ENCODE results near the gene ABCB10.
"Not testable (repeated sequence)": the region's sequence is repeated elsewhere in the genome, so short reads cannot be mapped to it uniquely, and the experiment has no call there.

The ABCB10 gene

DNA sequence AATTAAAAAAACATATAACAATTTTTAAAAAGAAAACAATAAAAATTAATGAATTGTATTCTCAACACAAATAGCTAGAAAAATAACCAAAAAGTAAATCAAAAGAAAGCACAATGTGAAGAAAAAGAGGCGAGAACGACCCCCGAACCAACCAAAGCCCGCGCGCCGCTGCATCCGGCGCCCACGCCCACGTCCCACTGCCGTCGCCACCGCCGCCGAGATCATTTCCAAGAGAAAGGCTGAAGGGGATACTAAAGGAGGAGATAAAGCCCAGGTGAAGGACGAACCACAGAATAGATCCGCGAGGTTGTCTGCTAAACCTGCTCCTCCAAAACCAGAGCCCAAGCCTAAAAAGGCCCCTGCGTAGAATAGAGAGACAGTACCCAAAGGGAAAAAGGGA lies 11.8 kb upstream of the ABCB10 start:
- Histone ChIP-seq H3K36me3 (ENCODE audit: control insufficient read depth in 1 of 2, insufficient read depth in 2 of 2, low read length in 2 of 2) (no peaks in the 10 kb centered on the region), H3K27me3 (ENCODE audit: low read depth, low read length) (no peaks in the 10 kb centered on the region), H3K27ac (ENCODE audit: low read length) (no peak overlapping the region), H3K4me3 (ENCODE audit: low read depth in 1 of 2, low read length in 2 of 2) (no peak overlapping the region), H3K9me3 (ENCODE audit: control insufficient read depth in 1 of 2, low read length in 2 of 2) (no peaks in the 10 kb centered on the region), H3K4me1 (ENCODE audit: control insufficient read depth in 1 of 2, insufficient read depth in 2 of 2, low read length in 2 of 2) (no peaks in the 10 kb centered on the region)

DNA sequence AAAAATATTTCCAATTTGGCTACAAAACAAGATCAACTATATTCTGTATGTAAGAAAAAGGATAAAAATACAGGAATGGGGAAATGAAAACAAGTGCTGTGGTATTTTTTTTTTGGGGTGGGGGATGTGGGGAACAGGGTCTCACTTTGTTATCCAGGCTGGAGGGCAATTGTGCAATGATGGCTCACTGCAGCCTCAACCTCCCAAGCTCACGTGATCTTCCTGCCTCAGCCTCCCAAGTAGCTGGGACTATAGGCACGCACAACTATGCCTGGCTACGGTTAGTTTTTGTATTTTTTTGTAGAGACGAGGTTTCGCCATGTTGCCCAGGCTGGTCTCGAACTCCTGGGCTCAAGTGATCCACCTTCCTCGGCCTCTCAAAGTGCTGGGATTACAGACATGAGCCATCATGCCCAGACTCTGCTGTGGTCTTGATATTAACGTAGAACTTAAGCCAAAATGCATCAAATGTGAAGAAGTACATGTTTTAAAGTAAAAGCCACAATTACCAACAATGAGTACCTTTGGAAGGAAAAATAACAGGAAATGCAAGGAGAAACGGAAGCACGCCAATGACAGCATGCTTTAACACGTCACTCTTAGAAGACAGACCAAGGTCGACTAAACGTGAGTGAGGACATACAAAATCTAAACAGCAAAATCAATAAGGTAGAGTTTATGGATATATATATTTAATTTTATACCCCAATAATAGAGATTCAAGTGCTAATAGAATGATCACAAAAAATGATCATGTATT lies 8.8 kb upstream of the ABCB10 start:
- Histone ChIP-seq H3K27ac (ENCODE audit: low read length) (no peak overlapping the region), H3K4me1 (ENCODE audit: control insufficient read depth in 1 of 2, insufficient read depth in 2 of 2, low read length in 2 of 2) (no peaks in the 10 kb centered on the region), H3K9me3 (ENCODE audit: control insufficient read depth in 1 of 2, low read length in 2 of 2) (no peaks in the 10 kb centered on the region), H3K27me3 (ENCODE audit: low read depth, low read length) (no peaks in the 10 kb centered on the region), H3K4me3 (ENCODE audit: low read depth in 1 of 2, low read length in 2 of 2) (no peak overlapping the region), H3K36me3 (ENCODE audit: control insufficient read depth in 1 of 2, insufficient read depth in 2 of 2, low read length in 2 of 2) (no peaks in the 10 kb centered on the region)

DNA sequence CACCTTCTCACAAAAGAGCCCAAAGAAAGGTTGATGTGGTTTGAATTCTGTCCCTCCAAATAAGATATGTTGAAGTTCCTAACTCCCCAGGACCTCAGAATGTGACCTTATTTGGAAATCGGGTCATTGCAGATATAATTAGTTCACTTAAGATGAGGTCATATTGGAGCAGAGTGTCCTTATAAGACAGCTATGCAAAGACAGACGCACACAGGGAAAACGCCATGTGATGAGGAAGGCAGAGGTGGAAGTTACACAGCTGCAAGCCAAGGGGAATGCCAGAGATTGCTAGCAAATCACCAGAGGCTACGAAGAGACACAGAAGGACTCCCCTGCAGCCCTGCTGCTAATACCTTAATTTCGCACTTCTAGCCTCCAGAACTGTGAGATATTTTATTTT lies 5.2 kb upstream of the ABCB10 start:
- Histone ChIP-seq H3K36me3 (ENCODE audit: control insufficient read depth in 1 of 2, insufficient read depth in 2 of 2, low read length in 2 of 2) (no peaks in the 10 kb centered on the region), H3K27me3 (ENCODE audit: low read depth, low read length) (no peaks in the 10 kb centered on the region), H3K9me3 (ENCODE audit: control insufficient read depth in 1 of 2, low read length in 2 of 2) (no peaks in the 10 kb centered on the region), H3K4me1 (ENCODE audit: control insufficient read depth in 1 of 2, insufficient read depth in 2 of 2, low read length in 2 of 2) (peaks cover 0 to 4% of the 10 kb centered on the region in 2 donors), H3K27ac (ENCODE audit: low read length) (peak overlapping the region; percentile 93), H3K4me3 (ENCODE audit: low read depth in 1 of 2, low read length in 2 of 2) (peak overlapping the region in 1 of 2 donors; percentile 34)

DNA sequence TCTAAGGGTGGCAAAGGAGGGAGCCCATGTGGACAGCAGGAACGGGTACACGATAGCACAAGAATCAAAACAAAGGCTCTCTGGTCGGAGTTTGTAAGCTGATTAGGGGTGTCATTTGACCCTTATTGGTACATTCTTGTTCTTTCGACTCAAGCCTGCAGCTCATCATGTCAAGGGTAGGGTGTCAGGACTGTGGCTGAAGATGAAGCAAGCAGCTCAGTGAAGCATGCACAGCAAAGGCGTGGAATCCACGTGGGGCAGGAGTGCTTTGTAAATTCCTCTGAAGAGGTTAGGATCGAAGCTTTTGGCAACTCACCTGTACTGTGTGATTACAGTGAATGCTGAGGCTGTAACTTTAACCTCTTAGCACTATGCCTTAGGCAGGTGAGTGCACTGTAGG lies 4.7 kb upstream of the ABCB10 start:
- Histone ChIP-seq H3K4me1 (ENCODE audit: control insufficient read depth in 1 of 2, insufficient read depth in 2 of 2, low read length in 2 of 2) (peaks cover 0 to 4% of the 10 kb centered on the region in 2 donors), H3K9me3 (ENCODE audit: control insufficient read depth in 1 of 2, low read length in 2 of 2) (no peaks in the 10 kb centered on the region), H3K27me3 (ENCODE audit: low read depth, low read length) (no peaks in the 10 kb centered on the region), H3K4me3 (ENCODE audit: low read depth in 1 of 2, low read length in 2 of 2) (peak overlapping the region in 1 of 2 donors; percentile 34), H3K27ac (ENCODE audit: low read length) (peak overlapping the region; percentile 93), H3K36me3 (ENCODE audit: control insufficient read depth in 1 of 2, insufficient read depth in 2 of 2, low read length in 2 of 2) (no peaks in the 10 kb centered on the region)

DNA sequence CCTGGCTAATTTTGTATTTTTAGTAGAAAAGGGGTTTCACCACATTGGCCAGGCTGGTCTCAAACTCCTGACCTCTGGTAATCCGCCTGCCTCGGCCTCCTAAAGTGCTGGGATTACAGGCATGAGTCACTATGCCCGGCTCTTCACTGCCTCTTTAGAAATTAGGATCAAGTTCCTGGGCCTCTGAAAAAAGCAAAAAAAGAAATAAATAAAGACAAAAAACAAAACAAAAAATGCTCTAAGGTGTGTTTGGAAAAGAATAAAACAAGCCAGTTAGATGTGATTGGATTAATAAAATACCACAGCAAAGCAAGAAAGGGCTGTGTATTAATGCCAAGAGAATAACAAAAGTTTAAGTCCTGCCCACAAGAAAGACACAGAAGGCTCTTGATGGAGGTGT lies 4.2 kb upstream of the ABCB10 start:
- Histone ChIP-seq H3K9me3 (ENCODE audit: control insufficient read depth in 1 of 2, low read length in 2 of 2) (no peaks in the 10 kb centered on the region), H3K27me3 (ENCODE audit: low read depth, low read length) (no peaks in the 10 kb centered on the region), H3K4me3 (ENCODE audit: low read depth in 1 of 2, low read length in 2 of 2) (no peak overlapping the region), H3K36me3 (ENCODE audit: control insufficient read depth in 1 of 2, insufficient read depth in 2 of 2, low read length in 2 of 2) (no peaks in the 10 kb centered on the region), H3K27ac (ENCODE audit: low read length) (peak overlapping the region; percentile 93), H3K4me1 (ENCODE audit: control insufficient read depth in 1 of 2, insufficient read depth in 2 of 2, low read length in 2 of 2) (peaks cover 0 to 4% of the 10 kb centered on the region in 2 donors)

DNA sequence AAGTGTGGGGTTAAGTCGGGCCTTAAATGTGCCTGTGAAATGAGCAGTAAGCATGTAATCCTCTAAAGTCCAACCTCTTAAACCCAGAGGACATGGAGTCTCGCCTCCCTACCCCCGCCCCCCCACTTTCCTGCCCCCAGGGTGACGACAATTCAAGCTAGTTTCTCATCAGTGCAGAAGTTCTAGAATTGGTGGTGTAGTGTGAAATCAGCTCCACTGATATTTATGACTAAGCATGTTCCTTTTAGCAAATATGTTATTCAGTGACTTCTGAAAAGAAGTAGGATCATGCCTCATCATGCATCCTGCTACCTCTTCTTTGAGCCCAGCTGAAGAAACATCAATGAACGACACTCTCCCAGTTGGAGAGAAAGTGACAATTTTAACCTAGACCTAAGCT lies 2.6 kb upstream of the ABCB10 start:
- Histone ChIP-seq H3K4me1 (ENCODE audit: control insufficient read depth in 1 of 2, insufficient read depth in 2 of 2, low read length in 2 of 2) (peaks cover 6 to 19% of the 10 kb centered on the region in 2 donors), H3K27ac (ENCODE audit: low read length) (no peak overlapping the region), H3K27me3 (ENCODE audit: low read depth, low read length) (no peaks in the 10 kb centered on the region), H3K9me3 (ENCODE audit: control insufficient read depth in 1 of 2, low read length in 2 of 2) (no peaks in the 10 kb centered on the region), H3K36me3 (ENCODE audit: control insufficient read depth in 1 of 2, insufficient read depth in 2 of 2, low read length in 2 of 2) (no peaks in the 10 kb centered on the region), H3K4me3 (ENCODE audit: low read depth in 1 of 2, low read length in 2 of 2) (no peak overlapping the region)

DNA sequence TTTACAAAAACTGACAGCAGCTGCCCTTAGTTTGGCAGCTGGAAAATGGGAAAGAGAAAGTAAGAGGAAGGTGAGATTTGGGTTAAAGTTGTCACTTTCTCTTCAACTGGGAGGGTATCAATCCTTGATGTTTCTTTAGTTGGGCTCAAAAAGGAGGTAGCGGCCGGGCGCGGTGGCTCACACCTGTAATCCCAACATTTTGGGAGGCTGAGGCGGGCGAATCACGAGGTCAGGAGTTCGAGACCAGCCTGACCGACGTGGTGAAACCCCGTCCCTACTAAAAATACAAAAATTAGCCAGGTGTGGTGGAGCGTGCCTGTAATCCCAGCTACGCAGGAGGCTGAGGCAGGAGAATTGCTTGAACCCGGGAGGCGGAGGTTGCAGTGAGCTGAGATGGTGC lies 1.6 kb upstream of the ABCB10 start:
- H3K27me3 ChIP-seq (ENCODE audit: low read depth, low read length); H3K36me3 ChIP-seq (ENCODE audit: control insufficient read depth in 1 of 2, insufficient read depth in 2 of 2, low read length in 2 of 2); H3K9me3 ChIP-seq (ENCODE audit: control insufficient read depth in 1 of 2, low read length in 2 of 2); H3K27ac ChIP-seq (ENCODE audit: low read length); H3K4me3 ChIP-seq (ENCODE audit: low read depth in 1 of 2, low read length in 2 of 2): not testable (repeated sequence)
- H3K4me1 ChIP-seq (ENCODE audit: control insufficient read depth in 1 of 2, insufficient read depth in 2 of 2, low read length in 2 of 2), result peaks cover 6 to 26% of the 10 kb centered on the region in 2 donors

DNA sequence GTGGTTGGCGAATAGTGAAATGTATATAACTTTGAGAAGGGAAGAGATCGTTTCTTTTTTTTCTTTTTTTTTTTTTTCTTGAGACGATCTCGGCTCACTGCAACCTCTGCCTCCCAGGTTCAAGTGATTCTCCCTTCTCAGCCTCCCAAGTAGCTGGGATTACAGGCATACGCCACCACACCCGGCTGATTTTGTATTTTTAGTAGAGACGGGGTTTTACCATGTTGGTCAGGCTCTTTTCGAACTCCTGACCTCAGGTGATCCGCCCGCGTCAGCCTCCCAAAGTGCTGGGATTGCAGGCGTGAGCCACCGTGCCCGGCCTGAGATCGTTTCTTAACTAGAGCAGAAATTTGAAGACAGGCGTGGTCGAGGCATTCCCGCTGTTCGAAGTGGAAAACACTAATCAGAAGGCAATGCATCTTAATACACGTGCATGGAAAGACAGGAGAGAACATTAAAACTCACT lies 862 bp upstream of the ABCB10 start:
- peak overlapping the region; percentile 66 to 96 for H3K4me3 ChIP-seq (ENCODE audit: low read depth in 1 of 2, low read length in 2 of 2)
- H3K9me3 ChIP-seq (ENCODE audit: control insufficient read depth in 1 of 2, low read length in 2 of 2); H3K27me3 ChIP-seq (ENCODE audit: low read depth, low read length); H3K36me3 ChIP-seq (ENCODE audit: control insufficient read depth in 1 of 2, insufficient read depth in 2 of 2, low read length in 2 of 2): not testable (repeated sequence)
- H3K4me1 ChIP-seq (ENCODE audit: control insufficient read depth in 1 of 2, insufficient read depth in 2 of 2, low read length in 2 of 2), result peaks cover 6 to 33% of the 10 kb centered on the region in 2 donors
- peak overlapping the region; percentile 63 for H3K27ac ChIP-seq (ENCODE audit: low read length)

DNA sequence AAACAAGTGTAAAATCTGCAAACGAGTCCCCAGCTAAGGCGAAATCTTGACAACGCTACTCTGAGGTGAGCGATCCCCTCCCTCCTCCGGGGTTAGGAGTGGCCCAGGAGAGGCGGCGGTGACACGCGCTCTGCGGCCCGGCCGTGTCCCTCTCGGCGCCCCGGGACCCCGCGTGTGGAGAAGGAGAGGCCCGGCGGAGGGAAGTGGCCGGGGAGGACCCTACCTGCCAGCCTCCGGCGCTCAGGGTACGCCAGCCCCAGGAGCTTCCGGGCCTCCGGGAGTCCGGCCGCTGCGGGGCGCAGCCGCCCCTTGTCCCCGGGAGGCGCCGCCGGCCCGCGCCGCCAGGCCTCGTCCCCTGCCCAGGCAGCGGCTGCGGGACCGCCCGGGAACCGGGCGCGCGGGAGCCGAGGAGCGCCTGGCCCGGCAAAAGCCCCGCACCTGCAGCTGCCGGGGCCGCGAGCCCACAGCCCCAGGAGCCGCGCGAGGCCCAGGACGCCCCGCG lies 543 bp downstream of the ABCB10 start:
- H3K27me3 ChIP-seq (ENCODE audit: low read depth, low read length), result no peaks in the 10 kb centered on the region
- H3K27ac ChIP-seq (ENCODE audit: low read length), result peak overlapping the region; percentile 53
- H3K4me3 ChIP-seq (ENCODE audit: low read depth in 1 of 2, low read length in 2 of 2), result peak overlapping the region; percentile 74 to 96
- peaks cover 6 to 33% of the 10 kb centered on the region in 2 donors for H3K4me1 ChIP-seq (ENCODE audit: control insufficient read depth in 1 of 2, insufficient read depth in 2 of 2, low read length in 2 of 2)
- no peaks in the 10 kb centered on the region for H3K9me3 ChIP-seq (ENCODE audit: control insufficient read depth in 1 of 2, low read length in 2 of 2)
- H3K36me3 ChIP-seq (ENCODE audit: control insufficient read depth in 1 of 2, insufficient read depth in 2 of 2, low read length in 2 of 2), result no peaks in the 10 kb centered on the region

DNA sequence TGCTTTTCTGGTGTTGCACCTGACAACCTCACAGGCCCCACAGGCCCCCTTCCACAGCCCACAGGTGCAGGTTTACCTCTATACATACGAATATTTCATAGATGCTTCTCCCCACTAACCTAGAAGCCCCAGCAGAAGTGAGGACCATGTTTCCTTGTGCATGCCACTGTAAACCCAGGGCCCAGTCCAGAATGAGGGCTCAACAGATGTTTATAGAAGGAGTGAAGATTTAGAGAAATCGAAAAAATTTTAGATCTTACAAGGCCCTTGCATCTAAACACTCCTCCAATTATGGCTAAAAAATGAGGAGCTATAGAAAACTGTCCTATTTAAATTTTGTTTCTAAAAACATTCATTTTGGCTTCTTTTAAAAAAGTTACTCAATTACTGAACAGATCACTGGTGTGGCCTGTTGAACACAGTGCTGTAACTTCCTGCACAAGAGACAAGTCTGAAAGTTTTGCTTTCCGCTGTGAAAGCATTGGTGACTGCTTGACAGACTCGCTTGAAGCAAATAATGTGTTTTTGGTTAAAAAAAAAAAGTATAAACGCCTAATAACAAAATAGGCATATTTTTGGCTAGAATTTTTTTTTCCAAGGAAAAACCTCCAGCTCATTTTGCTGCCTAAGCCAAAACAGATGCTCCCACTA lies 1.2 kb downstream of the ABCB10 start:
- H3K4me1 ChIP-seq (ENCODE audit: control insufficient read depth in 1 of 2, insufficient read depth in 2 of 2, low read length in 2 of 2), result peaks cover 6 to 33% of the 10 kb centered on the region in 2 donors
- H3K4me3 ChIP-seq (ENCODE audit: low read depth in 1 of 2, low read length in 2 of 2), result peak overlapping the region; percentile 74 to 85
- no peaks in the 10 kb centered on the region for H3K27me3 ChIP-seq (ENCODE audit: low read depth, low read length)
- H3K27ac ChIP-seq (ENCODE audit: low read length), result peak overlapping the region; percentile 53
- H3K36me3 ChIP-seq (ENCODE audit: control insufficient read depth in 1 of 2, insufficient read depth in 2 of 2, low read length in 2 of 2), result no peaks in the 10 kb centered on the region
- no peaks in the 10 kb centered on the region for H3K9me3 ChIP-seq (ENCODE audit: control insufficient read depth in 1 of 2, low read length in 2 of 2)

DNA sequence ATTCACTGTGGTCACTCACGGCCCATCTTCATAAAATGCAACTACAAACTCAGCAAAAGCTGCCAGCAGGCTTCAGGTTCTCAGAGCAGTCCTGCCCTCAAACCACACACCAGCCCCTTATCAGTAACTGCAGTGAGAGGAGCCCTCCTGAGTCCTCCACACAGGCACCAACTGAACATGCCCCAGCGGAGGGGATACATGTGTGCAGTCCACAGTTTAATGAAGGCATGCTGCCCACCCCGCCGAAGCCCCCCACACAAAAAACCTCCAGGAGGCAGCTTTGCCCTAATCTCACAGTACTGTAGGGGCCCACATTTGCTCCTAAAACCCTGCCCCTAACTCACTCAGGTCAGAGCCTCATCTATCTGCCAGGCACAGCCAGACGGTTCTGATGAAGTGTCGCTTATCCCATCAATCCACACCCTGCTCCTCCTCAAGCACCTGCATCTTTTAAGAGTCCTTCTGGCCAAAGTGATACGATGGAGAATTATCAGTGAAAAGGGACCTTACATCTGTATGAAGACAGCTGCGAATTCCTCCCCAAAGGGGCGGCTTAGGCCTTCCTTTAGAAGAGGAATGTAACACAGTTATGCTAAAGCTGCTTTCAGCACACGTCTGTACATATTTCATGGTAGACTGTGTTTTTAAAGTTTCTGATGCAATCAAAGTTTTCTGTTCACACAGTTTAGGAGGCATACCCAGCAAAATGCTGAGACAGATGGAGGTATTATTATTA lies 3.5 kb downstream of the ABCB10 start:
- peaks cover 6 to 37% of the 10 kb centered on the region in 2 donors for H3K4me1 ChIP-seq (ENCODE audit: control insufficient read depth in 1 of 2, insufficient read depth in 2 of 2, low read length in 2 of 2)
- H3K9me3 ChIP-seq (ENCODE audit: control insufficient read depth in 1 of 2, low read length in 2 of 2), result no peaks in the 10 kb centered on the region
- H3K4me3 ChIP-seq (ENCODE audit: low read depth in 1 of 2, low read length in 2 of 2), result no peak overlapping the region
- no peaks in the 10 kb centered on the region for H3K27me3 ChIP-seq (ENCODE audit: low read depth, low read length)
- H3K36me3 ChIP-seq (ENCODE audit: control insufficient read depth in 1 of 2, insufficient read depth in 2 of 2, low read length in 2 of 2), result no peaks in the 10 kb centered on the region
- no peak overlapping the region for H3K27ac ChIP-seq (ENCODE audit: low read length)

Measured in muscle layer of duodenum (tissue), 2 donors.